ENCODE measurements around the gene NUF2. TPM values are rescaled to one million over a fixed set of nuclear protein-coding genes. Genes with fewer than 3 reads are reported as not detected.
"Not testable (repeated sequence)": the region's sequence is repeated elsewhere in the genome, so short reads cannot be mapped to it uniquely, and the experiment has no call there.

The NUF2 gene
- total RNA-seq, 1 donor from 2014 or later: 1.2 TPM

GRCh38 chr1:163357378-163357777, 35.6 kb downstream of the NUF2 start:
- Mint-ChIP-seq H3K27ac (no peak overlapping the region), H3K36me3 (ENCODE audit: low read depth) (no peaks in the 10 kb centered on the region), H3K4me3 (no peak overlapping the region), H3K27me3 (peaks cover 2% of the 10 kb centered on the region), H3K4me1 (peaks cover 8% of the 10 kb centered on the region), H3K9me3 (no peaks in the 10 kb centered on the region)
- ChIA-PET CTCF (no interaction called here), POLR2A (no interaction called here)
- intact Hi-C loops (cut with micrococcal nuclease): no loop called here
- DNase-seq: no peak
- TF ChIP-seq CTCF (IDR thresholded peaks at IDR 0.05): no peak
- no peak for ATAC-seq (ENCODE audit: low read depth)

- H3K27me3 Mint-ChIP-seq; H3K9me3 Mint-ChIP-seq; H3K4me3 Mint-ChIP-seq; ATAC-seq (ENCODE audit: low read depth); H3K4me1 Mint-ChIP-seq; H3K27ac Mint-ChIP-seq; POLR2A ChIA-PET; intact Hi-C loops (cut with micrococcal nuclease); DNase-seq; H3K36me3 Mint-ChIP-seq (ENCODE audit: low read depth): not testable (repeated sequence)
- CTCF ChIA-PET: interaction anchor here (1.3 kb wide), 1 partner anchor 1429 kb away, joined by 6 read pairs; no protein-coding TSS in a partner anchor
Observed at GRCh38 chr1:163358172-163358571, 36.4 kb downstream of the NUF2 start.

- Mint-ChIP-seq H3K9me3 (no peaks in the 10 kb centered on the region), H3K36me3 (ENCODE audit: low read depth) (no peaks in the 10 kb centered on the region), H3K4me3 (no peak overlapping the region), H3K4me1 (peaks cover 8% of the 10 kb centered on the region), H3K27ac (no peak overlapping the region), H3K27me3 (peaks cover 10% of the 10 kb centered on the region)
- DNase-seq (no peak), ATAC-seq (ENCODE audit: low read depth) (no peak)
- no peak for TF ChIP-seq CTCF (IDR thresholded peaks at IDR 0.05)
- POLR2A ChIA-PET: no interaction called here
- CTCF ChIA-PET: no interaction called here
- intact Hi-C loops (cut with micrococcal nuclease): no loop called here
Observed at GRCh38 chr1:163361123-163361934, 39.6 kb downstream of the NUF2 start.

- ChIA-PET CTCF (no interaction called here), POLR2A (interaction anchor here (0.7 kb wide), 1 partner anchor 44 kb away, joined by 3 read pairs; no protein-coding TSS in a partner anchor)
- Mint-ChIP-seq H3K9me3 (no peaks in the 10 kb centered on the region), H3K4me1 (peaks cover 8% of the 10 kb centered on the region), H3K27me3 (peaks cover 7% of the 10 kb centered on the region), H3K27ac (no peak overlapping the region), H3K4me3 (no peak overlapping the region), H3K36me3 (ENCODE audit: low read depth) (no peaks in the 10 kb centered on the region)
- no peak for TF ChIP-seq CTCF (IDR thresholded peaks at IDR 0.05)
- ATAC-seq (ENCODE audit: low read depth) (no peak), DNase-seq (no peak)
- intact Hi-C loops (cut with micrococcal nuclease): no loop called here
Observed at GRCh38 chr1:163365186-163365585, 43.4 kb downstream of the NUF2 start.

GRCh38 chr1:163366555-163366954, 44.8 kb downstream of the NUF2 start:
- POLR2A ChIA-PET: no interaction called here
- DNase-seq (no peak), ATAC-seq (ENCODE audit: low read depth) (no peak)
- no peak for TF ChIP-seq CTCF (IDR thresholded peaks at IDR 0.05)
- peaks cover 7% of the 10 kb centered on the region for H3K27me3 Mint-ChIP-seq
- H3K27ac Mint-ChIP-seq: no peak overlapping the region
- CTCF ChIA-PET: no interaction called here
- no peaks in the 10 kb centered on the region for H3K36me3 Mint-ChIP-seq (ENCODE audit: low read depth)
- H3K4me1 Mint-ChIP-seq: peaks cover 2% of the 10 kb centered on the region
- H3K9me3 Mint-ChIP-seq: no peaks in the 10 kb centered on the region
- no peak overlapping the region for H3K4me3 Mint-ChIP-seq
- intact Hi-C loops (cut with micrococcal nuclease): no loop called here

Data from activated B cell treated with CpG ODN at 0.5 μM for 24 hours (primary cell).